H1 (cell line): ENCODE data around the gene DCXR. TPM values are rescaled to one million over a fixed set of nuclear protein-coding genes. Genes with fewer than 3 reads are reported as not detected.

ENCODE experiments used
- ATF3 ChIP-seq: IDR thresholded peaks from 2 replicates; pipeline ENCODE4 v1.6.1; 2011; ENCODE audit warnings: low read depth, mild to moderate bottlenecking, low read length; ENCODE audit not compliant: insufficient read depth
- BCL11A ChIP-seq, 2 experiments: IDR thresholded peaks; one replicate each; pipeline ENCODE4 v1.6.1; 2011; ENCODE audit warnings: low read depth in 2 of 2, low read length in 2 of 2, mild to moderate bottlenecking in 2 of 2
- CHD7 ChIP-seq: fragments of 300-600 bp; sonication (generic); IDR thresholded peaks from 2 replicates; pipeline ENCODE4 v1.7.1; 2012; ENCODE audit warnings: low read length, moderate library complexity, mild to moderate bottlenecking, inconsistent platforms; ENCODE audit not compliant: insufficient replicate concordance
- CTBP2 ChIP-seq: IDR thresholded peaks from 2 replicates; pipeline ENCODE4 v1.7.0; 2011; ENCODE audit warnings: borderline replicate concordance, mild to moderate bottlenecking, moderate library complexity, mixed read lengths, low read length; ENCODE audit not compliant: insufficient read depth, insufficient read length
- JUND ChIP-seq: IDR thresholded peaks from 2 replicates; pipeline ENCODE4 v1.6.1; 2011; ENCODE audit warnings: mild to moderate bottlenecking, improper control_type of control experiment, low read length
- KDM4A ChIP-seq: IDR thresholded peaks from one replicate; pipeline ENCODE4 v1.7.1; 2012; ENCODE audit warnings: low read depth, mild to moderate bottlenecking, moderate library complexity, low read length, inconsistent platforms; ENCODE audit not compliant: severe bottlenecking
- KDM5A ChIP-seq: fragments of 200-600 bp; IDR thresholded peaks from 2 replicates; pipeline ENCODE4 v1.7.1; 2012; ENCODE audit warnings: mild to moderate bottlenecking, low read length, inconsistent platforms, mixed read lengths
- MAX ChIP-seq: IDR thresholded peaks from 2 replicates; pipeline ENCODE4 v1.6.1; 2012; ENCODE audit warnings: inconsistent platforms
- NANOG ChIP-seq: IDR thresholded peaks from 2 replicates; pipeline ENCODE4 v1.6.1; 2011; ENCODE audit warnings: low read length, low read depth, mild to moderate bottlenecking, inconsistent platforms; ENCODE audit not compliant: insufficient read depth, poor library complexity, severe bottlenecking
- SP1 ChIP-seq: IDR thresholded peaks from 2 replicates; pipeline ENCODE4 v1.6.1; 2011; ENCODE audit warnings: low read depth, low read length
- TAF7 ChIP-seq: optimal IDR thresholded peaks from 2 replicates; pipeline ENCODE3; 2011; ENCODE audit warnings: low read depth, mild to moderate bottlenecking, inconsistent platforms, low read length, moderate library complexity, borderline replicate concordance
- polyA plus RNA-seq, 7 experiments: library from polyadenylated mRNA; depleted of rRNA in 3 of 7; stranded (reverse) in 5 of 7; unstranded in 2 of 7; fragments of >200 nt in 5 of 7; fragments of 200-250 nt in 2 of 7; gene quantifications; 1 replicate in 5 of 7; 2 replicates in 1 of 7; 4 replicates in 1 of 7; pipeline versions ENCODE4 v1.2.1 to v1.2.3, GENCODE V29; 2011 to 2013; ENCODE audit warnings: missing spikeins in 2 of 7, mixed read lengths in 2 of 7
- total RNA-seq: library from RNA; stranded (reverse); fragmentation: NEBNext Ultra II Directional; extraction: Animal tissue kit (Norgen Biotek cat#: 25700); gene quantifications from 2 replicates; pipeline ENCODE4 v1.2.1, GENCODE V29; 2021

The DCXR gene
- total and polyA plus RNA-seq, 2 of the 8 experiments (the other 6 are each of a cell fraction or from before 2014, with no cell fraction given): 96.3 to 212 TPM

GRCh38 chr17:82052638-82053059 lies 15.2 kb upstream of the DCXR start (continued):
- no peak for TF ChIP-seq CHD7
- TF ChIP-seq NANOG: no peak
- no peak for TF ChIP-seq KDM5A
- no peak for TF ChIP-seq KDM4A
- TF ChIP-seq CTBP2: no peak
- no peak for TF ChIP-seq TAF7
- no peak for TF ChIP-seq BCL11A (IDR thresholded peaks at IDR 0.05; ENCODE audit: low read depth in 2 of 2, low read length in 2 of 2)
- TF ChIP-seq MAX: no peak
- TF ChIP-seq SP1: no peak
- no peak for TF ChIP-seq JUND
- no peak for TF ChIP-seq ATF3
